Thyroid gland (tissue), 4 donors: ENCODE results near the gene ASXL1.

ENCODE experiments used
- CTCF ChIP-seq, 6 experiments: fragments of 200-600 bp in 3 of 6; fragments of 450-650 bp in 3 of 6; sonication (generic) in 3 of 6; IDR thresholded peaks; one replicate each; pipeline ENCODE4 v1.5.1; 2016 to 2019; ENCODE audit warnings: antibody characterized with exemption in 6 of 6, mild to moderate bottlenecking in 2 of 6, inconsistent platforms in 1 of 6, moderate library complexity in 1 of 6
- POLR2A ChIP-seq, 2 donors: fragments of 450-650 bp; IDR thresholded peaks; one replicate each; pipeline ENCODE4 v1.6.1; 2017; ENCODE audit warnings: antibody characterized with exemption in 2 of 2, mild to moderate bottlenecking in 2 of 2, moderate library complexity in 1 of 2

- no peak for TF ChIP-seq CTCF (IDR thresholded peaks at IDR 0.05)
- no peak for TF ChIP-seq POLR2A (IDR thresholded peaks at IDR 0.05)
Observed at GRCh38 chr20:32440758-32441078, 82.6 kb downstream of the ASXL1 start.
